Urothelium cell line (cell line): ENCODE measurements around the gene TENM4.
"Not testable (repeated sequence)": the region's sequence is repeated elsewhere in the genome, so short reads cannot be mapped to it uniquely, and the experiment has no call there.

Source experiments
- DNase-seq: peaks from one replicate; pipeline ENCODE4 v3.0.0; 2011; ENCODE audit warnings: low spot score, mixed read lengths
- FAIRE-seq: peaks from 2 replicates; lab custom pipeline; 2011; peaks lifted over from hg19 to GRCh38; lab: Jason Lieb, UNC

TENM4 gene

DNA sequence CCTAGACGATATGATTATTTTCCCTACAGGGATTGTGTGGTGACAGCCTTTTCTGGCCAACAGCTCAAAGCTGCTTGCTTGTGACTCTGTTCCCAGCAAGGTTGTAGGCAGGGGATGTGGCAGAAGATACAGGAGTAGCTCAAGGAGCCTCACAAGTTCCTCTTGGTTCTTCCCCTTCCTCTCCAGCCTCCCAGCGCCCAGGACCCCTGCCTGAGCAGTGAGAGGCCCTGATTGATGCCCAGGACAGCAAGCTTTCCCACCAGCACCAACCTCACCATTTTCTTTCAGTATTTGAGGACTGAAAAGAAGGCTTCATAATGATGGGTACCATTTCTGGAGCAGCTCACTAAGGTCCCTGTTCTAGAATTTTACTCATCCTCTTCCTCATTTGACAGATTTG, 248.0 kb downstream of the TENM4 start:
- DNase-seq, result no peak
- no peak for FAIRE-seq

DNA sequence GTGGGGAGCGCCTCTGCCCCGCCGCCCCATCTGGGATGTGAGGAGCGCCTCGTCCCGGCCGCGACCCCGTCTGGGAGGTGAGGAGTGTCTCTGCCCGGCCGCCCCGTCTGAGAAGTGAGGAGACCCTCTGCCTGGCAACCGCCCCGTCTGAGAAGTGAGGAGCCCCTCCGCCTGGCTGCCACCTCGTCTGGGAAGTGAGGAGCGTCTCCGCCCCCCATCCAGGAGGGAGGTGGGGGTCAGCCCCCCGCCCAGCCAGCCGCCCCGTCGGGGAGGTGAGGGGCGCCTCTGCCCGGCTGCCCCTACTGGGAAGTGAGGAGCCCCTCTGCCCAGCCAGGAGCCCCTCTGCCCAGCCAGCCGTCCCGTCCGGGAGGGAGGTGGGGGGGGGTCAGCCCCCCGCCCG, 249.1 kb downstream of the TENM4 start:
- FAIRE-seq, DNase-seq: not testable (repeated sequence)

DNA sequence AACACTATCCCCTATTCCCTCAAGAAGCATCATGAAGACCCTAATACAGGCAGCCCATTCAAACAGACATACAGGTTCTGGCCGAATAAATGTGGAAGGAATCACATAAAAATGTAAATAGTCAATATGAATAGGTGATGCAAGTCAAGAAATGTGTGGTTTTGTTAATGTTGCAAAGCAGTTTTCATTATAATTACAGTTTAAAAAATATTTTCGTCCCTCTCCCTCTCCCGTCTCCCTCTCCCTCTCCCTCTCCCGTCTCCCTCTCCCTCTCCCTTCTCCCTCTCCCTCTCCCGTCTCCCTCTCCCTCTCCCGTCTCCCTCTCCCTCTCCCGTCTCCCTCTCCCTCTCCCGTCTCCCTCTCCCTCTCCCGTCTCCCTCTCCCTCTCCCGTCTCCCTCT, 250.3 kb downstream of the TENM4 start:
- not testable (repeated sequence) for DNase-seq, FAIRE-seq

DNA sequence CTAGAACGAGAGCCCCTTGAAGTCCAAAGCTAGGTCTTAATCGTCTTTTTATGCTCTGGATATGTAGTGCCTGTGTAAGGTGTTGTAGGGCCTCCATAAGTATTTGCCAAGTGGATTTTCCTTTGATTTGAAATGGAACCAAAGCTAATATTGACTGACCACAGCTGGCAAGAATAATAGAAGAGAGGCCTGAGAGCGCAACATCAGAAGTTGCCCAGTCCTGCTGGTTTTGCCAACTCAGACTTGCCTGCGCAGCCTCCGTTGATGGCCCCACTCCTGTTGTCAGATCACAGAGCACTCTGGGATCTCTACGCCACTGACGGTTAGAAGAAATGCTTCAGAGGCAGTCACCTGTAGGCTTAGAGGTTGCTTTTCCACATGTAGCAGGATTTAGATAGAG, 251.2 kb downstream of the TENM4 start:
- DNase-seq, result no peak

DNA sequence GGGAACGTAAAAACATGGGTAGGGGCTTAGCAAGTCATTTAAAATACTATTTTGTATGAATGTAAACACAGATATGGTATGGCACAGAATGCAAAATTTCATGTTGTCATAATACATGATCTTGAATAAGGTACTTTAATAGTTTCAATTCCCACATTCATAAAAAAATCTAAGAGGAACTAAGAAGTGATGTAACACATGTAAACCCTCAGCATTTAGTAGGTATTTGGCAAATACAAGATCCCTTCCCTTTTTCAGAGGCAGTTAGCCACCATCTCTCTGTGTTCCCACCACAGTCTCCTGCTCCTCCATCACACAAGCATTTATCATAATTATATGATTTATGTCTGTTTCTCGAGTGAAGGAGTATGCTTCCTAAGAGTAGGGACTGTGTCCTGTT, 251.8 kb downstream of the TENM4 start:
- DNase-seq (no peak), FAIRE-seq (no peak)

More for the DNA sequence above, 251.2 kb downstream of the TENM4 start:
- FAIRE-seq, result no peak

DNA sequence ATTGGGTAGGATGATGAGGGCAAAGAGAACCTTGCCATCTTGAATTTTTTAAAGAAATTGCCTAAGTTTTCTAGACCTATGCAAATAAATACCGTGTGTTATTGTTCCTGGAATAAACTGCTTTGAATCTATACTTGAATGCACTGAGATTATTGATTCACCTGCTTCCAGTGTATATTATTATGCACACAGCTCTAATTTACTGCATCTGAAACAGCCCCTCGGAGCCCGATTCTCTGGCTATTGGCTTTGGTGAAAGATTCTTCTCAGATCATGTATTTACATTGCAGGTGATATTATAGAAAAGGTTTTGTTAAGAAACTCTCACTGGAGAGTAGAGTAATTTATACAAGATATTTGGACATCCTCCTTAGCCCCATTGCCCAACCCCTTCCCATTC, 254.2 kb downstream of the TENM4 start:
- DNase-seq (no peak), FAIRE-seq (no peak)

DNA sequence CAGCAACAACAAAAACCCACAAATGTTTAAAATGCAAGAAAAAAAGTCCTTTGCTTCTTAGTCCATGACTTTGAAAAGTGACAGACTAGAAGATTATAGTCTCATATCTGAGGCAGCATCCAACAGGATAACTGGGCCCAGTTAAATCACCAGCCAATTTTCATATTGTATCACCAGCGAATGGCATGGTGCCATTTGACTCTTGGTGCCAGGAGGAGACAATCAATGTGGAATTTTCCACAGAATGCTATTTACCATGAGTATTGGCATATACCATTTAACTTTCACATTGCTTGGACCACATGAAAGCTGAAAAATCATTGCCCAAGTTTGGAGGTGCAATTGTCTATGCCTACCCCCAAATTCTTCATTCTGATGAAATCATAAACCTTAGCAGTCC, 255.5 kb downstream of the TENM4 start:
- FAIRE-seq (no peak), DNase-seq (no peak)

DNA sequence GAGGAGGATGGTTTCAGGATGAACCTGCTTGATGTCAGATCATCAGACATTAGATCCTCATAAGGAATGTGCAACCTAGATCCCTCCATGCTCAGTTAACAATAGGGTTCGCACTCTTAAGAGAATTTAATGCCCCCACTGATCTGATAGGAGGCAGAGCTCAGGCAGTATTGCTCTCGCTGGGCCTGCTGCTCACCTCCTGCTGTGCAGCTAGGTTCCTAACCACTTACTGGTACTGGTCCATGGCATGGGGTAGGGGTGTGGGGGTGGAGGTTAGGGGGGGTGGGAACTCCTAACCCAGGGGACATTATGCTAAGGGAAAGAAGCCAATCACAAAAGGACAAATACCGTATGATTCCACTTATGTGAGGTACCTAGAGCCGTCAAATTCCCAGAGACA, 256.5 kb downstream of the TENM4 start:
- peak; percentile 48 for FAIRE-seq
- no peak for DNase-seq

DNA sequence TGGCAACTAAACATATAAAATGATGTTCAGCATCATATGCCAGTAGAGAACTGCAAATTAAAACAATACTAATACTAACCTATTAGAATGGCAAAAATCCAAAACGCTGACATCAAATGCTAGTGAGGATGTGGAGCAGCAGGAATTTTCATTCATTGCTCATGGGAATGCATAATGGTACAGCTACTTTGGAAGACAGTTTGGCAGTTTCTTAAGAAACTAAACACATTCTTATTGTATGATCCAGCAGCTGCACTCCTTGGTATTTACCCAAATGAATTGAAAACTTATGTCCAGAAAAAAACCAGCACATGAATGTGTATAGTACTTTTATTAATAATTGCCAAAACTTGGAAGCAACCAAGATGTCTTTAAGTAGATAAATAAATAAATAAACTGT, 258.0 kb downstream of the TENM4 start:
- no peak for FAIRE-seq
- DNase-seq, result no peak

DNA sequence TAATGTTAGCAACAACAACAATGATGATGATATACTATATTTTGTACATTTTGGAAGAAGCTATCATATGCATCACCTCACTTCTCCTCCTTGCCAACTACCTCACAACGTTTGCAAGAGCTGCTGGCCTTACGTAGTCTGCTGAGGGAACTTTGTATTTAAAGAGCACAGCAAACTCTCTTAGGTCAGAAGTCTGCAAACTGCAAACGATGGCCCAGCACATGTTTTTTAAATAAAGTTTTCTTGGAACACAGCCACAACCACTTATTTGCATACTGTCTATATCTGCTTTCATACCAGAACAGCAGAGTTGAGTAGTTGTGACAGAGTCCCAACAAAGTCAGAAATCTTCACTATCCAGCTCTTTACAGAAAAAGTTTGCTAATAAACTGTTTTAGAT, 261.7 kb downstream of the TENM4 start:
- no peak for FAIRE-seq
- no peak for DNase-seq

DNA sequence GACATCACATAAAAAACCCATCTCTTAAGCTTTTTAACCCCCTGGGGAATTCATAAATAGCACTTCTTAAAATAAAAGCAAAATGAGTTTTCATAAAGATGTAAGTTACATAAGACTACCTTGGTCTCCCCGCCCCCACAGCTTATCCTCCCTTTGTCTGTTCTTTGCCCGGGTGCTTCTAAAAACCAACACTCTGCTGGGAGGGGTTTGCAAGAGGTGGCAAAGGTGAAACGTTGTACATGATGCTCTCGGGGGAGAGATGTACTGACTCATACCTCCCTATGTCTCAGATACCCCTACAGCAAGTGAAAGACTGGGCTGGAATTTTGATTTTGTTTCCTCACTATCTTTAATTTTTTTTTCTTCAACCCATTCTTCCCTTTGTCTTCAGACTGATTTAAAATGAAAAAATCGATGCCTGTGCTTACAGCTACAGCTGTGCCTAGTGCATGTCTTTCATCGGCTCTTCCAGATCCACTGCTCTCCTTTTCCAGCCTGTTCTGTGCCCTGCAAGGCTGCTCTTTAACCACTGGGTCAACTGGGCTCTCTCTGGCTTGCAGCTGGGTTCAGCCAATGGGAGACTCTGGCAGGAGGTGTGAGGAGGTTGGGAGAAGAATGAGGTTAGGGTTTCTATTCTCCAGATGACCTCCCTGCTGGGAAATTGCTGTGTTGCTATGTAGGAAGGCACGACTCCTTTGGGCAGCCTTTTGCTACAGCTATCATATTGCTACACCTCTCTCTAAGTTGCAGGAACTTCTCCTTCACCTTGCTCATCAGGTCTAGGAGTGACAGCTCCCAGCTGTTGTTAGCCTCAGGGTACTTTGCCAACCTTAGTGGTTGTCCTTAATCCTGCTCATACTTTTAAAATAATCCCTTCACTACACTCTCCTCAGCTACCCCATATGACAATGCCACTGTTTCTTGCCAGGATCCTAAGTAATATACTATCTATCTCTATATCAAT, 266.5 kb downstream of the TENM4 start:
- FAIRE-seq (no peak), DNase-seq (no peak)

DNA sequence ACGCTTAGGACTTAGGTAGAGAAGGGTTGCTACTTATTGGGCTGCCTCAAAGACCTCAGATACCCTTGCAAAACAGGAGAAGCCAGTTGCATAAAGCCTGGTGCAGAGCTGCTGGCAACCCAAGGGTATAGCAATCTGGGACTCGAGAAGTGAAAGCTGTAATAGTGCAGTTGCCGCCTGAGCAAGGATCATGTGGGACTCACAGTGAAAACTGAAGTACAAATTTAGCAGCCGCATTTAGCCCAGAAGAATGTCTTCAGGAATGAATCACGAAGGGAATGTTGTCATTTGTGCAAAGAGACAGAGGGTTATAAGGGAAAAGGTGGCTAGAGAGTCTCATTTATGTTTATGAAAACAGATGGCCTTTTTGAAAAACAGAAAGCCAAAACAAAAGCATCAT, 267.2 kb downstream of the TENM4 start:
- DNase-seq, result no peak
- no peak for FAIRE-seq

DNA sequence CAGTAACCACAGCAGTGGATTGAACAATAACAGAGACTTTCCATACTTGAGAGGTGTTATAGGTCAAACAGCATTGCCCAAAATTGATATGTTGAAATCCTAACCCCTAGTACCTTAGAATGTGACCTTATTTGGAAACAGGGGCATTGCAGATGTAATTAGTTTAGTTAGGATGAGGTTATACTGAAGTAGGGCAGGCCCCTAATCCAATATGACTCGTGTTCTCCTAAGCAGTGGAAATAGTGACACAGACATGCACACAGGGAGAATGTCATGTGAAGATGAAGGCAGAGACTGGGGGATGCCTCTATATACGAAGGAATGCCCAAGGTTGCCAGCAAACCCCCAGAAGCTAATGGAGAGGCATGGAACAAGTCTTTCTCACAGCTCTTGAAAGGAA, 270.5 kb downstream of the TENM4 start:
- DNase-seq, result no peak
- FAIRE-seq, result no peak

DNA sequence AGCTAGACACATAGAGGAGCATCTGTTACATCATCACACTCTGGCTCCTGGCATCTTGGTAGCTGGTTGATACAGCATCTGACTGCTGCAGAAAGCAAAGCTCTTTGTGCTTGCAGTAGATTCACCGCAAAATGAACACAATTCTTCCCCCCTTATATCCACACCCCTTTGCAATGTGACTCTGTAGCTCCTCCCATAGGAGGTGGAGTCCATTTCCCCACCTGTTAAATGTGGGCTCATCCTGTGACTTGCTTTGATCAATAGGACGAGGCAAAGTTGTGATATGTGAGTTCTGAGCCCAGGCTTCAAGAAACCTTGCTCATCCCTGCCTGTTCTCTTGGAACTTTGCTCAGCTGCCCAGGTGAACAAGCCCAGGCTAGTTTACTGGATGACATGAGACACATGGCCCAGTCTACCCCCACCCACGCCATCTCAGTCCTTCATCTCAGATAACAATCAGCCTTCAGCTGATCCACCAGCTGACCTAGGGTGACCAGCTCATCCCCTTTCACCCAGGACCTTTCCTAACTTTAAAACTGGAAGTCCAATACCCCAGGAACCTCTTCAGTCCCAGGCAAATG, 272.2 kb downstream of the TENM4 start:
- DNase-seq (no peak), FAIRE-seq (no peak)

DNA sequence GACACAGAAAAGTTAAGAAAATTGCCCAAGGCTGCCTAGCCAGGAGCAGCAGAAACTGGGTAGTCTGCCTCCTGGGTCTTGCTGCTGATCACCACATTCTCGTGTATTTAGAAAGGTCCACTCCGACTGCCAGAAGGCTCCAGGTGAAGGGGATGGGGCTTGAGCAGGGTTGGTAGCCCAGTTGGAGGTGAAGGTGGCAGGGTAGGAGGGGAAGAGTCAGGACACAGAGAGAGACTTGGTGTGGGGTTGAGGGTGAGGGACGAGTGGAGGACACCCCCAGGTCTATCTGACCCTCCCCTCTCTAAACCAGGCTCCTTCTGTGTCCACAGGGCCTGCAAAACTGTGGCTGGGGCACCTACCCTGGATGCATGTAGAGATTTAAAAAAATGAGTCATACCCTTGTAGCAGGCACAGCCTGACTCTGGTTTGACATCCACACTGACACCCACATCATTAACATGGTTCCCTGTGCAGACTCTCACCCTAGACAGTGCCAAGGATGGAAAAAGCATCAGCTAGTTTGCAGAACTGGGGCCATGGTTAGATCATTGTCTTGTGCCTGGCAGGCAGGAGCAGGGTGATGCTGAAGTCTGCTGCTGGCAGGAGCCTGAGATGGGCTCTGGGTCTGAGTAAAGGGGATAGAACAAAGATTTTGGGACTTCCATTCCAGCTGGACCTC, 273.2 kb downstream of the TENM4 start:
- DNase-seq (no peak), FAIRE-seq (no peak)

DNA sequence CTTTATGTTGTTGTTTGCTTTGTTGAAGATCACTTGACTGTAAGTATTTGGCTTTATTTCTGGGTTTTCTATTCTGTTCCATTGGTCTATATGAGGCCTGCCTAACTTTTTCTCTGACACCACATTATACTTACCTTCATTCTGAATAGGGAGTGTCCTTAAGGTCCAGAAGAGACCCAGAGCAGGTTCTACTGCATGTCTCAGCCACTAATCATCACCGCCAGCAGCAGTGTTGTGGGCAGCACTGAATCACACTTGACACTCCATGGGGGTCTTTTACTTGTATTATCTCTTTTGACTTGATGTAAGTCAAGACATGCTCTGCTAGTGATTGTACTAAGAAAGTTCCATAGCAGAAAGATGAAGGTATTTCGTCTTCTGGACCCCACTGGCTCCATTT, 274.9 kb downstream of the TENM4 start:
- FAIRE-seq (no peak), DNase-seq (no peak)

DNA sequence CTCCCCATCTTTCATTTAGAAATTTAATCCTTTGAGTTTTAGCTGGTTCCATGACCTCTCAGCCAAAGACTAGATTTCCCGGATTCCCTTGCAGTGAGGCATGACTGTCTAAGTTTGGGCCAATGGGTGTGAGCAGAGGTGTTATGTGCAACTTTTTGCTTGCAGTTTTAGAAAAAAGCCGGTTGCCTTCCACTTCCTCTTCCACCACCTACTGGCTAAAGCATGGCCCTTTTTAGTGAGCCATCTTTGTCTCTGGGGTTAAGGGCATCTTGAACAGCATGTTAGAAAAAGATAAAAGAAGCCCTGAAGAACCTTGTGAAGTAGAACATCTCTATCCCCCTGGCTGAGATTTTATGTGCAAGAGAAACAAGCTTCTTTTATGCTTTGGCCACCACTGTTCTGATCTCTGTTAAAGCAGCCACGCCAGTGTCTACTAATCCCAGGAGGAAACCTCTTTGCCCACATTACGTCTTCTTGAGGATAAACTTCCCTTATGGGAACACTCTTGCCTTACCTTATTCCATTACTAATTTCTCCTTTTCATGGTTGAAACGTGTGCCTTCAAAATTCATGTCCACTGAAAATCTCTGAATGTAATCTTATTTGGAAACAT, 279.9 kb downstream of the TENM4 start:
- no peak for DNase-seq
- FAIRE-seq, result no peak

DNA sequence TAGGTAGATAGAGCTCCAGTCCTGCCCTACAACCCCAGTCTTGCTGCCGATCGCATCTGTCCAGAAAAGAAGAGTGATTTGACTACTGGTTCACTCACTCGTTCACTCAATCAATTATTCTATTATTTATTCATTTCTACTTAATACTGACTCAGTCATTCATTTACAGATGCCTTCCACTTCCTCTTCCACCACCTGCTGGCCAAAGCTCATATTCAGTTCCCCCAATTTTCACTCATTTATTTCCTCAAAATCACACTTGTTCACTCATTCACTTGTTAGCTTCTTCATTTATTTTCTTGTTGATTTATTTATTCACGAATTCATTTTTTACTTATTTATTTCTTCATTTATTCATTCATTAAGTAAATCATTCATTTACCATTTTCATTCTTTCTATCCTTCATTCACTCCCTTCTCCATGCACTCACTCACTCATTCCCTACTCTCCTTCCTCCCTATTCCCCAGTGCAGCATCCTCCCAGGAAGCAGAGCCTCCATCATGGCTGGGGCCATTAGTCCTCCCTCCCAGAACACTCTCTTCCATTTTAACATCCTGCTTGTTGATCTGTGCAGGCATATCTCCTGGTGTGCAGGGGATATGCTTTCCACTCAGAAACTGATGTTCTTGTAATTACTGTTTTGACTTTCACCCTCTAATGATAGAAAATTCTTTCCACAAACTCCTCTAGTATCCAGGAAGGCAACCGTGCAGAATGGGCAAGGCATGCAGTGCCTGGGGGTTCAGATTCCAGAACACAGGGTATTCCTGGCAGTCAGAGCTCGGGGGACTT, 281.0 kb downstream of the TENM4 start:
- DNase-seq (no peak), FAIRE-seq (no peak)

DNA sequence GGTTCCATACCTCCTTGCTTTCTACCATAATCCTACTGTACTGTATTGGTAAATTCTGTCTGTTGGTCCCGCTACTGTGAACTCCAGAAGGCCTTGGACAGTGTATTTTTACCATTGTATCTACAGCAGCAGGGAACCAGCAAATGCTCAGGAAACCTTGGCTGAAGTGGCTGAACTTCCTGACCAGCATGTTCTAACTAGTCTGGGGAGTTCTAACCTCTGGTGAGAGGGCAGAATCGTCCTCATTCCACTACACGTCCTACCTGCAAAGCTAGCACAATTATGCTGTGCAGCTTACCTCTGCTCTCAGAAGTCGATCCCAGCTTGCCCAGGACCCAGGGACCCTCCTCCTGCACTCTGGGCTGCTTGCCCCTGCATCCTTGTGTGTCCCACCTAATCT, 283.1 kb downstream of the TENM4 start:
- no peak for DNase-seq

DNA sequence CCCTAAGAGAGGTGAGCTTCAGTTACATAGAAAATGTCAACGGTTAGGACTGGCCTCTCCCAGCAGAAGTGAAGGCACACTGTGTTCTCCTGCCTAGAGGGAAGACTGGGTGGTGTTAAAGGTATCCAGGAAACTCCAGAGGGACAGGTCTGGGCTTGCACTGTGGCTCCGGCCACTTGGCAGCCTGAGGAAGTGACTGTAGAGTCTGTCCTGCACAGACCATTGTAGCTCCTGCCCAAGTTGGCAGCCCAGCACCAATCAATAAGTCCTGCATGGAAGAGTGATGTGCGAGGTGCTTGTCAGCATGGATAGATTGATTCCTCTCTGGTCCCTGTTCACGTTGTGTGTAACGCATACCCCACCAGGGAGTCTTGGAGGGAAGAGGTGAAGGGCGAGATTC, 284.8 kb downstream of the TENM4 start:
- no peak for FAIRE-seq

More for the DNA sequence above, 283.1 kb downstream of the TENM4 start:
- FAIRE-seq, result no peak

DNA sequence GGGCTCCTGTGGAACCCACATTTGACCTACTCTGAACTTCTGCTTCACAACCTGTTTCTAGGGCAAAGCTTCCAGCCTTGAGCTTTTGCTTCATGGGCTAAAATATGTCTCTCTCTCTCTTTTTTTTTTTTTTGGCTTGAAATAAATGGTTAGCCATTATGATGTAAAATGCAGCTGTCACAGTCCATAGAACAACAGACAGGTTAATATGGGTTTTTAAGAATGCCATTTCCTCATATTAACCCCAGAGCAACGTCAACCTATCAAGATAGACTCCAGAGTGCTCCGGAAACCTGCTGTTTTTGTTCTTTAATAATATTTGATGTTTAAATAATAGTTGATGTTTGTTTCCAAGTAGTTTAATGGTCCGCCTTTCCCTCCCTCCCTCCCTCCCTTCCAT, 285.6 kb downstream of the TENM4 start:
- DNase-seq (no peak), FAIRE-seq (no peak)

More for the DNA sequence above, 284.8 kb downstream of the TENM4 start:
- no peak for DNase-seq
